Measurements from ENCODE around the gene RAB4A. TPM values are rescaled to one million over a fixed set of nuclear protein-coding genes. Genes with fewer than 3 reads are reported as not detected.
"Not testable (repeated sequence)": the region's sequence is repeated elsewhere in the genome, so short reads cannot be mapped to it uniquely, and the experiment has no call there.

RAB4A gene
- total RNA-seq, 2 donors from 2014 or later: 34.3 to 47.2 TPM

GRCh38 chr1:229325401-229325800 is 54.5 kb downstream of the RAB4A start:
- ATAC-seq: no peak
- no peaks in the 10 kb centered on the region for H3K9me3 ChIP-seq (ENCODE audit: control insufficient read depth, low read length, poor library complexity, severe bottlenecking)
- Mint-ChIP-seq H3K4me3 (peak overlapping the region; percentile 81), H3K4me1 (peaks cover 29% of the 10 kb centered on the region), H3K27me3 (no peaks in the 10 kb centered on the region), H3K27ac (peak overlapping the region; percentile 95), H3K36me3 (ENCODE audit: low read depth) (peaks cover 11% of the 10 kb centered on the region)
- no peak for DNase-seq

- ATAC-seq: no peak
- H3K36me3 Mint-ChIP-seq (ENCODE audit: low read depth): peaks cover 11% of the 10 kb centered on the region
- H3K9me3 ChIP-seq (ENCODE audit: control insufficient read depth, low read length, poor library complexity, severe bottlenecking): no peaks in the 10 kb centered on the region
Measured at GRCh38 chr1:229325853-229326487, 55.1 kb downstream of the RAB4A start.

GRCh38 chr1:229326601-229327000 is 55.7 kb downstream of the RAB4A start:
- H3K36me3 Mint-ChIP-seq (ENCODE audit: low read depth): peaks cover 11% of the 10 kb centered on the region
- no peak for DNase-seq
- peak overlapping the region; percentile 81 for H3K4me3 Mint-ChIP-seq
- H3K27ac Mint-ChIP-seq: peak overlapping the region; percentile 95
- no peaks in the 10 kb centered on the region for H3K27me3 Mint-ChIP-seq
- H3K4me1 Mint-ChIP-seq: peaks cover 31% of the 10 kb centered on the region
- peak; percentile 46 for ATAC-seq
- no peaks in the 10 kb centered on the region for H3K9me3 ChIP-seq (ENCODE audit: control insufficient read depth, low read length, poor library complexity, severe bottlenecking)

More at GRCh38 chr1:229325853-229326487, 55.1 kb downstream of the RAB4A start:
- Mint-ChIP-seq H3K4me3 (peak overlapping the region; percentile 81), H3K27ac (peak overlapping the region; percentile 95), H3K4me1 (peaks cover 29% of the 10 kb centered on the region), H3K27me3 (no peaks in the 10 kb centered on the region)
- no peak for DNase-seq

- Mint-ChIP-seq H3K36me3 (ENCODE audit: low read depth) (peaks cover 11% of the 10 kb centered on the region), H3K4me3 (peak overlapping the region; percentile 43), H3K27ac (peak overlapping the region; percentile 95), H3K4me1 (peaks cover 31% of the 10 kb centered on the region)
- ATAC-seq (peak; percentile 96), DNase-seq (peak; percentile 42 to 60 (median 45))
- not testable (repeated sequence) for H3K27me3 Mint-ChIP-seq; H3K9me3 ChIP-seq (ENCODE audit: control insufficient read depth, low read length, poor library complexity, severe bottlenecking)
Measured at GRCh38 chr1:229327765-229328164, 56.9 kb downstream of the RAB4A start.

GRCh38 chr1:229328598-229329362 is 57.9 kb downstream of the RAB4A start:
- Mint-ChIP-seq H3K27ac (peak overlapping the region; percentile 95), H3K4me3 (no peak overlapping the region)
- ATAC-seq: no peak

GRCh38 chr1:229334269-229334668 is 63.4 kb downstream of the RAB4A start:
- Mint-ChIP-seq H3K4me1 (peaks cover 33% of the 10 kb centered on the region), H3K27ac (peak overlapping the region; percentile 46), H3K36me3 (ENCODE audit: low read depth) (peaks cover 7% of the 10 kb centered on the region), H3K4me3 (no peak overlapping the region), H3K27me3 (no peaks in the 10 kb centered on the region)
- H3K9me3 ChIP-seq (ENCODE audit: control insufficient read depth, low read length, poor library complexity, severe bottlenecking): no peaks in the 10 kb centered on the region
- no peak for ATAC-seq
- DNase-seq: no peak

More at GRCh38 chr1:229328598-229329362, 57.9 kb downstream of the RAB4A start:
- DNase-seq: no peak
- no peaks in the 10 kb centered on the region for H3K27me3 Mint-ChIP-seq
- peaks cover 31% of the 10 kb centered on the region for H3K4me1 Mint-ChIP-seq
- peaks cover 11% of the 10 kb centered on the region for H3K36me3 Mint-ChIP-seq (ENCODE audit: low read depth)
- H3K9me3 ChIP-seq (ENCODE audit: control insufficient read depth, low read length, poor library complexity, severe bottlenecking): no peaks in the 10 kb centered on the region

- DNase-seq (no peak), ATAC-seq (no peak)
- H3K4me1 Mint-ChIP-seq: peaks cover 36% of the 10 kb centered on the region
- H3K27ac Mint-ChIP-seq: peak overlapping the region; percentile 46
- no peaks in the 10 kb centered on the region for H3K9me3 ChIP-seq (ENCODE audit: control insufficient read depth, low read length, poor library complexity, severe bottlenecking)
- no peak overlapping the region for H3K4me3 Mint-ChIP-seq
- peaks cover 9% of the 10 kb centered on the region for H3K36me3 Mint-ChIP-seq (ENCODE audit: low read depth)
- H3K27me3 Mint-ChIP-seq: no peaks in the 10 kb centered on the region
Measured at GRCh38 chr1:229334716-229335115, 63.8 kb downstream of the RAB4A start.

- Mint-ChIP-seq H3K27ac (peak overlapping the region; percentile 98), H3K27me3 (no peaks in the 10 kb centered on the region), H3K4me1 (peaks cover 47% of the 10 kb centered on the region), H3K36me3 (ENCODE audit: low read depth) (peaks cover 8% of the 10 kb centered on the region), H3K4me3 (peak overlapping the region; percentile 36)
- no peak for DNase-seq
- no peaks in the 10 kb centered on the region for H3K9me3 ChIP-seq (ENCODE audit: control insufficient read depth, low read length, poor library complexity, severe bottlenecking)
- ATAC-seq: no peak
Measured at GRCh38 chr1:229336345-229336744, 65.4 kb downstream of the RAB4A start.

- peaks cover 8% of the 10 kb centered on the region for H3K36me3 Mint-ChIP-seq (ENCODE audit: low read depth)
- H3K4me1 Mint-ChIP-seq: peaks cover 57% of the 10 kb centered on the region
- no peaks in the 10 kb centered on the region for H3K27me3 Mint-ChIP-seq
- no peaks in the 10 kb centered on the region for H3K9me3 ChIP-seq (ENCODE audit: control insufficient read depth, low read length, poor library complexity, severe bottlenecking)
- H3K27ac Mint-ChIP-seq: peak overlapping the region; percentile 98
- peak overlapping the region; percentile 97 for H3K4me3 Mint-ChIP-seq
- DNase-seq (no peak), ATAC-seq (no peak)
Measured at GRCh38 chr1:229339086-229339485, 68.2 kb downstream of the RAB4A start.

GRCh38 chr1:229339520-229339919 is 68.6 kb downstream of the RAB4A start:
- peaks cover 8% of the 10 kb centered on the region for H3K36me3 Mint-ChIP-seq (ENCODE audit: low read depth)
- H3K9me3 ChIP-seq (ENCODE audit: control insufficient read depth, low read length, poor library complexity, severe bottlenecking): no peaks in the 10 kb centered on the region
- H3K27me3 Mint-ChIP-seq: no peaks in the 10 kb centered on the region
- H3K4me3 Mint-ChIP-seq: peak overlapping the region; percentile 97
- no peak for ATAC-seq
- peak overlapping the region; percentile 98 for H3K27ac Mint-ChIP-seq
- H3K4me1 Mint-ChIP-seq: peaks cover 60% of the 10 kb centered on the region
- peak in 1 of 3 donors; percentile 25 for DNase-seq

GRCh38 chr1:229340496-229340895 is 69.6 kb downstream of the RAB4A start:
- ATAC-seq (no peak), DNase-seq (no peak)
- H3K9me3 ChIP-seq (ENCODE audit: control insufficient read depth, low read length, poor library complexity, severe bottlenecking): no peaks in the 10 kb centered on the region
- Mint-ChIP-seq H3K27me3 (no peaks in the 10 kb centered on the region), H3K4me1 (peaks cover 56% of the 10 kb centered on the region), H3K36me3 (ENCODE audit: low read depth) (peaks cover 6% of the 10 kb centered on the region), H3K4me3 (peak overlapping the region; percentile 97), H3K27ac (peak overlapping the region; percentile 98)

GRCh38 chr1:229341774-229342655 is 71.1 kb downstream of the RAB4A start:
- Mint-ChIP-seq H3K36me3 (ENCODE audit: low read depth) (peaks cover 6% of the 10 kb centered on the region), H3K4me3 (peak overlapping the region; percentile 97), H3K27ac (peak overlapping the region; percentile 98), H3K4me1 (peaks cover 51% of the 10 kb centered on the region), H3K27me3 (peaks cover 5% of the 10 kb centered on the region)
- no peaks in the 10 kb centered on the region for H3K9me3 ChIP-seq (ENCODE audit: control insufficient read depth, low read length, poor library complexity, severe bottlenecking)
- ATAC-seq (peak; percentile 78), DNase-seq (peak in 1 of 3 donors; percentile 75)

Measured in T-helper 17 cell (primary cell).